Measurements from ENCODE around the gene PTPRD. TPM values are rescaled to one million over a fixed set of nuclear protein-coding genes. Genes with fewer than 3 reads are reported as not detected.

PTPRD gene
- total RNA-seq, 1 experiment from 2014 or later = 32.5 TPM

DNA sequence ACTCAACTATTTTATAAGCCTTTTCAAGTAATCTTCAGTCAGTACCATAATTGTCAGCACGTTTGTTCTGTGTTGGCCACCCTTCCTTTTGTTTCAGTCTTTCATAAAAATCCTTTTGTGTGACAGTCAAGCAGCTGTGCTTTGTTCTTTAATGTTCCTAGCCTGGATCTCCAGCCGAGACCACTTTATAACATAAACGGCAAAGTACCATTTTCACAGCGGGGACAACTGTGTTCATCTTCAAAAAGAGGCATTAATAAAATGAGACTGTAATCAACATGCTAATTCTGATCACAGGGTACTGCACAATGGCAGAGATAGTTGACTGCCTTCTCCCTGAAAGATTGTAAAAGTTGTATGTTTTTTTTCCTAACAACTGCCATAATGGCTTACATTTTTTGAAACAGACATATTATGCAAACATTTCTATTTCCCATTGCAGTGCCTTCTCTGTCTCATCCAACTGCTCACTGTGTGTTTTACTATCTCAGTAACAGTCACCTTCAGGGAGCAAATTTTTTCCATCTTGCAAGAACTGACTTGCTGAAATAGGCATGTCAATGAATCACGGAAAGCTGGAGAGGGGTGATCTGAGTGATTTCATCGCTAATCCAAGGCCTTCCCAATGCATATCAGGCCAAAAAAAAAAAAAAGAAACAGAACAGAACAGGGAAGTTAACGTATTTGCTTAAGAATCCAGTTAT is 1984.7 kb downstream of the PTPRD start:
- H2AK5ac ChIP-seq (ENCODE audit: insufficient read length, low read length) = no peak overlapping the region
- no peak overlapping the region for H3K4ac ChIP-seq (ENCODE audit: low read depth, low read length)
- H4K8ac ChIP-seq (replicated peaks; ENCODE audit: insufficient read length, low read depth, low read length) = no peak overlapping the region
- no peak overlapping the region for H3K23ac ChIP-seq (ENCODE audit: insufficient read length, low read depth, low read length)
- no peaks in the 10 kb centered on the region for H4K20me1 ChIP-seq (ENCODE audit: control insufficient read depth, insufficient read depth, insufficient read length)
- no peak overlapping the region for H3K9ac ChIP-seq (ENCODE audit: extremely low read depth, insufficient read length, low read length)
- H3K79me1 ChIP-seq (ENCODE audit: insufficient read depth, low read depth, low read length, poor library complexity, severe bottlenecking) = no peaks in the 10 kb centered on the region
- no peak overlapping the region for H3K14ac ChIP-seq (ENCODE audit: insufficient read depth, low read length)
- WGBS (ENCODE audit: extremely low coverage, insufficient read length, low lambda C conversion rate) = no CpG with 5 or more reads among the region's 7 CpGs
- Mint-ChIP-seq H3K27ac (0 out of 7 replicates have a peak overlapping the region, but pooled peaks of 2 of the 3 experiments have one; percentile 6 to 32), H3K36me3 (ENCODE audit: insufficient read depth in 1 of 3, low read depth in 3 of 3) (no peaks in the 10 kb centered on the region), H3K4me3 (no peak overlapping the region), H3K27me3 (ENCODE audit: low read depth) (no peaks in the 10 kb centered on the region), H3K4me1 (peaks cover 10 to 16% of the 10 kb centered on the region in 2 experiments), H3K9me3 (no peaks in the 10 kb centered on the region)
- H3T11ph ChIP-seq (ENCODE audit: low read length) = no peak overlapping the region
- H3K56ac ChIP-seq (ENCODE audit: insufficient read length, low read depth, low read length) = no peak overlapping the region
- no peaks in the 10 kb centered on the region for H3K27me3 ChIP-seq (ENCODE audit: insufficient read depth, low read length)
- no peak overlapping the region for H3K18ac ChIP-seq (ENCODE audit: insufficient read length, low read depth, low read length)
- H3K27ac ChIP-seq (ENCODE audit: insufficient read length, low read depth, low read length) = no peak overlapping the region
- TF ChIP-seq, protein P1, sequence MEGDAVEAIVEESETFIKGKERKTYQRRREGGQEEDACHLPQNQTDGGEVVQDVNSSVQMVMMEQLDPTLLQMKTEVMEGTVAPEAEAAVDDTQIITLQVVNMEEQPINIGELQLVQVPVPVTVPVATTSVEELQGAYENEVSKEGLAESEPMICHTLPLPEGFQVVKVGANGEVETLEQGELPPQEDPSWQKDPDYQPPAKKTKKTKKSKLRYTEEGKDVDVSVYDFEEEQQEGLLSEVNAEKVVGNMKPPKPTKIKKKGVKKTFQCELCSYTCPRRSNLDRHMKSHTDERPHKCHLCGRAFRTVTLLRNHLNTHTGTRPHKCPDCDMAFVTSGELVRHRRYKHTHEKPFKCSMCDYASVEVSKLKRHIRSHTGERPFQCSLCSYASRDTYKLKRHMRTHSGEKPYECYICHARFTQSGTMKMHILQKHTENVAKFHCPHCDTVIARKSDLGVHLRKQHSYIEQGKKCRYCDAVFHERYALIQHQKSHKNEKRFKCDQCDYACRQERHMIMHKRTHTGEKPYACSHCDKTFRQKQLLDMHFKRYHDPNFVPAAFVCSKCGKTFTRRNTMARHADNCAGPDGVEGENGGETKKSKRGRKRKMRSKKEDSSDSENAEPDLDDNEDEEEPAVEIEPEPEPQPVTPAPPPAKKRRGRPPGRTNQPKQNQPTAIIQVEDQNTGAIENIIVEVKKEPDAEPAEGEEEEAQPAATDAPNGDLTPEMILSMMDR (conservative IDR thresholded peaks at IDR 0.05) = no peak
- no peak overlapping the region for H4K91ac ChIP-seq (ENCODE audit: insufficient read length, low read depth, low read length)
- H2BK5ac ChIP-seq (ENCODE audit: insufficient read length, low read length) = no peak overlapping the region
- DNase-seq = no peak
- H4K5ac ChIP-seq (ENCODE audit: insufficient read length, low read depth, low read length) = no peak overlapping the region
- H2BK120ac ChIP-seq (ENCODE audit: low read depth, low read length, poor library complexity, severe bottlenecking) = no peak overlapping the region
- no peaks in the 10 kb centered on the region; the same call in 1 of the 2 replicates for H3K4me1 ChIP-seq (ENCODE audit: insufficient read depth, low read length)
- no peak overlapping the region for H2BK15ac ChIP-seq (ENCODE audit: low read depth, low read length)
- H3K23me2 ChIP-seq (ENCODE audit: insufficient read length, low read depth, low read length, poor library complexity, severe bottlenecking) = no peaks in the 10 kb centered on the region
- no peak overlapping the region for H2AFZ ChIP-seq (ENCODE audit: low read length)
- H3K4me2 ChIP-seq (ENCODE audit: insufficient read depth, insufficient read length, low read length) = no peak overlapping the region
- no peaks in the 10 kb centered on the region for H3K79me2 ChIP-seq (ENCODE audit: insufficient read depth, low read length)
- no peak overlapping the region for H2BK12ac ChIP-seq (ENCODE audit: insufficient read length, low read depth, low read length)
- H2BK20ac ChIP-seq (ENCODE audit: low read depth, low read length, poor library complexity, severe bottlenecking) = no peak overlapping the region
- no peaks in the 10 kb centered on the region for H3K9me3 ChIP-seq (ENCODE audit: control insufficient read depth, low read depth, low read length)

Measured in H9 (cell line).